ENCODE data around the gene SOHLH1. TPM values are rescaled to one million over a fixed set of nuclear protein-coding genes. Genes with fewer than 3 reads are reported as not detected.

The SOHLH1 gene
- total and polyA plus RNA-seq, 2 of the 4 experiments (the other 2 are of a cell fraction): not detected

DNA sequence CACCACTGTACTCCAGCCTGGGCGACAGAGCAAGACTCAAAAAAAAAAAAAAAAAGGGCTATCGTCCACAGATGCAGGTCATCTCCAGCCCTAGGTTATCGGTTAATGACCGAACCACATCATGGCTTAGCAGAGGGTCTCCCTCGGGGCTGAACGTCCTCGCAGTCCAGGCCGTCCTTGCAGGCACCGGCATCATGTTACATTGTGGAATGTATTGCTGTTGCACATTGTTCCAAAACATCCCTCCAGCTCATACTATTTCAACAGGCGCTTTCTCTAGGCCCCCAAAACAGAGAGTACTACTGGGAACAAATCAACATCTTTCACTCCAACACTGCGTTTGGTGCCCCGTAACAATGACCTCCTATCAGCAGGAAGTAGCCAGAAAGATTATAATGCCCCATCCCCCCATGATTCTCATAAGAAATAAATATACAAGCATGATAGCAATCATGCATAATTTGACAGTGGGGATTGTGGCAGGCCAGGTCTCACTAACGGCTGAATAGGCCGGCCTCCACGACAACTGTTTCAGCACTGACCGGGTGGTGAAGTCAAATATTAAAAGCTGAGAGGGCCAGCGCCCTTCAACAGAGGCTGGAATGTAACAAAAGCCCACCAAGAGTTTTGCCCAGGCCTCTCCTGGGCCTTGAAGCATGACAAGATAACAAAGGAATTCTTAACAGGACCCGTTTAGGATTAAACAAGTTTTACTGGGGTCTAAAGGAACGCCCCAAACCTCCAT lies 37.3 kb downstream of the SOHLH1 start:
- WGBS, 2 experiments (ENCODE audit: extremely low coverage in 2 of 2, insufficient read length in 1 of 2): 29% methylated on average over 4 of the region's 19 CpGs; no CpG with 5 or more reads in 1 of the 2 experiments
- ATAC-seq (ENCODE audit: low read depth) (no peak), DNase-seq (no peak)
- Histone ChIP-seq H3K9me1 (ENCODE audit: insufficient read depth, low read length) (no peaks in the 10 kb centered on the region), H2BK20ac (ENCODE audit: low read depth, low read length) (no peak overlapping the region), H3K4ac (ENCODE audit: low read depth, low read length) (no peak overlapping the region), H2BK15ac (ENCODE audit: low read depth, low read length) (no peak overlapping the region), H3K23ac (ENCODE audit: low read depth, low read length) (no peak overlapping the region), H4K5ac (ENCODE audit: low read depth, low read length) (no peak overlapping the region), H3K9ac (ENCODE audit: low read depth, low read length) (no peak overlapping the region), H3K56ac (ENCODE audit: extremely low read depth, insufficient read depth, low read length) (no peak overlapping the region), H3K27me3 (ENCODE audit: control insufficient read depth, insufficient read depth, low read length) (no peaks in the 10 kb centered on the region), H3K18ac (ENCODE audit: low read depth, low read length) (no peak overlapping the region), H2AK5ac (ENCODE audit: low read depth, low read length) (no peak overlapping the region), H2BK120ac (ENCODE audit: low read depth, low read length) (no peak overlapping the region), H4K20me1 (ENCODE audit: insufficient read depth, low read length) (no peaks in the 10 kb centered on the region), H3K14ac (replicated peaks; ENCODE audit: low read depth, low read length) (no peak overlapping the region), H3K4me3 (ENCODE audit: insufficient read depth, low read depth, low read length) (no peak overlapping the region), H3K36me3 (ENCODE audit: control insufficient read depth, insufficient read depth, low read length) (no peaks in the 10 kb centered on the region), H3K4me1 (ENCODE audit: control insufficient read depth, insufficient read depth, low read length) (no peaks in the 10 kb centered on the region), H3K27ac (ENCODE audit: insufficient read depth, low read length) (no peak overlapping the region), H2BK5ac (ENCODE audit: low read depth, low read length, poor library complexity, severe bottlenecking) (no peak overlapping the region), H3K9me3 (ENCODE audit: control insufficient read depth, insufficient read depth, low read length) (peaks cover 5% of the 10 kb centered on the region), H3K79me1 (ENCODE audit: low read depth in 1 of 2, low read length in 2 of 2) (no peaks in the 10 kb centered on the region), H4K91ac (ENCODE audit: insufficient read depth, low read depth, low read length) (no peak overlapping the region), H4K8ac (ENCODE audit: low read depth in 2 of 2, low read length in 2 of 2) (no peak overlapping the region), H3K4me2 (ENCODE audit: low read depth, low read length) (no peak overlapping the region), H2AFZ (replicated peaks; ENCODE audit: low read length, poor library complexity) (no peak overlapping the region), H2AK9ac (replicated peaks; ENCODE audit: low read depth, low read length, poor library complexity) (no peak overlapping the region)
- BruUV-seq (replicated peaks): no TSS peak
- ChIA-PET CTCF (no interaction called here), POLR2A (ENCODE audit: unreplicated experiment) (no interaction called here)
- TF ChIP-seq MAZ (IDR thresholded peaks at IDR 0.05; ENCODE audit: borderline replicate concordance, low read depth, low read length): no peak
- TF ChIP-seq CEBPB (IDR thresholded peaks at IDR 0.05; ENCODE audit: low read depth, low read length): no peak
- TF ChIP-seq RAD21 (IDR thresholded peaks at IDR 0.05; ENCODE audit: low read length): no peak
- in situ Hi-C loops (cut with MboI; ENCODE audit: low sequenced_read_pairs) (no loop called here), dilution Hi-C loops (cut with HindIII; ENCODE audit: low sequenced_read_pairs, unreplicated experiment) (no loop called here), intact Hi-C loops (cut with micrococcal nuclease) (no loop called here)
